AG09309 (cell line): Measurements from ENCODE around the gene ABCC6.
"Not testable (repeated sequence)": the region's sequence is repeated elsewhere in the genome, so short reads cannot be mapped to it uniquely, and the experiment has no call there.

ENCODE experiments used
- DNase-seq: peaks from one replicate; pipeline ENCODE4 v3.0.0-alpha.2; 2010; ENCODE audit warnings: low read depth
- H3K4me3 ChIP-seq: 2 replicates; pipeline ENCODE4 v1.5.1; 2011; ENCODE audit warnings: mild to moderate bottlenecking, low read depth, low read length, moderate library complexity; ENCODE audit not compliant: control insufficient read depth
- TF ChIP-seq, protein P1 (sequence below): IDR thresholded peaks from 2 replicates; pipeline ENCODE4 v1.5.1; 2011; ENCODE audit warnings: mild to moderate bottlenecking, low read depth, low read length, inconsistent platforms; ENCODE audit not compliant: insufficient read depth, control insufficient read depth; ENCODE audit errors: missing control alignments

The ABCC6 gene

GRCh38 chr16:16149710-16150116, 73.6 kb downstream of the ABCC6 start:
- no peak overlapping the region for H3K4me3 ChIP-seq
- no peak for DNase-seq
- TF ChIP-seq, protein P1, sequence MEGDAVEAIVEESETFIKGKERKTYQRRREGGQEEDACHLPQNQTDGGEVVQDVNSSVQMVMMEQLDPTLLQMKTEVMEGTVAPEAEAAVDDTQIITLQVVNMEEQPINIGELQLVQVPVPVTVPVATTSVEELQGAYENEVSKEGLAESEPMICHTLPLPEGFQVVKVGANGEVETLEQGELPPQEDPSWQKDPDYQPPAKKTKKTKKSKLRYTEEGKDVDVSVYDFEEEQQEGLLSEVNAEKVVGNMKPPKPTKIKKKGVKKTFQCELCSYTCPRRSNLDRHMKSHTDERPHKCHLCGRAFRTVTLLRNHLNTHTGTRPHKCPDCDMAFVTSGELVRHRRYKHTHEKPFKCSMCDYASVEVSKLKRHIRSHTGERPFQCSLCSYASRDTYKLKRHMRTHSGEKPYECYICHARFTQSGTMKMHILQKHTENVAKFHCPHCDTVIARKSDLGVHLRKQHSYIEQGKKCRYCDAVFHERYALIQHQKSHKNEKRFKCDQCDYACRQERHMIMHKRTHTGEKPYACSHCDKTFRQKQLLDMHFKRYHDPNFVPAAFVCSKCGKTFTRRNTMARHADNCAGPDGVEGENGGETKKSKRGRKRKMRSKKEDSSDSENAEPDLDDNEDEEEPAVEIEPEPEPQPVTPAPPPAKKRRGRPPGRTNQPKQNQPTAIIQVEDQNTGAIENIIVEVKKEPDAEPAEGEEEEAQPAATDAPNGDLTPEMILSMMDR, result no peak

- H3K4me3 ChIP-seq, result no peak overlapping the region
- TF ChIP-seq, protein P1, result no peak
- DNase-seq, result no peak
Measured at GRCh38 chr16:16148755-16149154, 74.5 kb downstream of the ABCC6 start.

DNA sequence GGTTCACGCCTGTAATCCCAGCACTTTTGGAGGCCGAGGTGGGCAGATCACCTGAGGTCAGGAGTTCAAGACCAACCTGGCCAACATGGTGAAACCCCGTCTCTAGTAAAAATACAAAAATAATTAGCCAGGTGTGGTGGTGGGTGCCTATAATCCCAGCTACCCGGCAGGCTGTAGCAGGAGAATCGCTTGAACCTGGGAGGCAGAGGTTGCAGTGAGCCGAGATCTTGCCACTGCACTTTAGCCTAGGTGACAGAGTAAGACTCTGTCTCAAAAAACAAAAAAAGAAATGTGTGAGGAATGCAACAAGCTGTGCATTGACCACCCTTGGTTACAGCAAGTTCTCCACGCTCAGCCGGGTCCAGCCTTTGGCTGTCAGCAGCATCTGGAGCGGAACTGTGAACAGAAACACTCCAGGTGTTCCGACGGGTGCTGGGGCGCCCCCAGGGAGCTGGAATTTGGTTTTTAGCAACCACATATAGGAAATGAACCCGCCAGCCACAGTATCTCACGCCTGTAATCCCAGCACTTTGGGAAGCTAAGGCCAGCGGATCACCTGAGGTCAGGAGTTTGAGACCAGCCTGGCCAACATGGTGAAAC, 75.2 kb downstream of the ABCC6 start:
- H3K4me3 ChIP-seq, DNase-seq: not testable (repeated sequence)

DNA sequence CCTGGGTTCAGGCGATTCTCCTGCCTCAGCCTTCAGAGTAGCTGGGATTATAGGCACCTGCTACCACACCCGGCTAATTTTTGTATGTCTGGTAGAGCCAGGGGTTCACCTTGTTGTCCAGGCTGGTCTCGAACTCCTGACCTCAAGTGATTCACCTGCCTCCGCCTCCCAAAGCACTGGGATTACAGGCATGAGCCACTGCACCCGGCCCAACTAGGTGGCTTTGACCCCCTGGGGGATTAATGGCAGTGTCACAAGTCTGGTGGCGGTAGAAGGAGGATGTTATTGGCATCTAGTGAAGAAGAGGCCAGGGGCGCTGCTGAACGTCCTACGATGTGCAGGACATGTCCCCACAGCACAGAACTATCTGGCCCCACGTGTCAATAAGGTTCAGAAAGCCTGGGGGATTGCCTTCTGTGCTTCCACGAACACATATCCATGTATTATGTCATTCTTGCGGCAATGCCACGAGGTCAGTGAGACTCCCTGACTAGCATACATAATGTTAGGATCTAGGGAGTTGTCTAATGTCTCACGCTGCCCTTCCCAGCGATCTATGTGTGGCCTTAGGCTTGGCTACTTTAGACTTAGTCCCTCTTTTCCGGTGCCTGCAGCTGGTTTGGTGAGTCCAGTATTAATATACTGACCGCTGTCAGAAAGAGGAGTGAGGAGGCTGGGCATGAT, 75.8 kb downstream of the ABCC6 start:
- no peak for DNase-seq
- H3K4me3 ChIP-seq, result no peak overlapping the region
- TF ChIP-seq, protein P1, result no peak

- no peak overlapping the region for H3K4me3 ChIP-seq
- DNase-seq, result no peak
- TF ChIP-seq, protein P1, result no peak
Measured at GRCh38 chr16:16146380-16147315, 76.6 kb downstream of the ABCC6 start.

GRCh38 chr16:16145286-16145685, 78.0 kb downstream of the ABCC6 start:
- TF ChIP-seq, protein P1, result no peak
- H3K4me3 ChIP-seq, result no peak overlapping the region
- DNase-seq, result no peak

DNA sequence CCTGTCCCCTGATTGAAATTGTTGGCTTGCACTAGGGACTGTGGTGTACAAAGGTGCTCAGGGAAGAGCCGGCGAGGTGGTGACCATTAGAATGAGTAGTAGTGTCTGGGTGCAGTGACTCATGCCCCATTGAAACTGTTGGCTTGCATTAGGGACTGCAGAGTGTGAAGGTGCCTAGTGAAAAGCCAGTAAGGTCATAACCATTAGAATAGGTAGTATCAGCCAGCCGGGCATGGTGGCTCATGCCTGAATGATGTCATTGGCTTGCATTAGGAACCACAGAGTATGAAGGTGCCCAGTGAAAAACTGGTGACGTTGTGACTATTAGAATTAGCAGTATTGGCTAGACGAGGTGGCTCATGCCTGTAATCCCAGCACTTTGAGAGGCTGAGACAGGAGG, 78.9 kb downstream of the ABCC6 start:
- TF ChIP-seq, protein P1, result no peak
- H3K4me3 ChIP-seq, result no peak overlapping the region
- no peak for DNase-seq
